ENCODE results near the gene FAM72D.
"Not testable (repeated sequence)": the region's sequence is repeated elsewhere in the genome, so short reads cannot be mapped to it uniquely, and the experiment has no call there.

FAM72D gene

DNA sequence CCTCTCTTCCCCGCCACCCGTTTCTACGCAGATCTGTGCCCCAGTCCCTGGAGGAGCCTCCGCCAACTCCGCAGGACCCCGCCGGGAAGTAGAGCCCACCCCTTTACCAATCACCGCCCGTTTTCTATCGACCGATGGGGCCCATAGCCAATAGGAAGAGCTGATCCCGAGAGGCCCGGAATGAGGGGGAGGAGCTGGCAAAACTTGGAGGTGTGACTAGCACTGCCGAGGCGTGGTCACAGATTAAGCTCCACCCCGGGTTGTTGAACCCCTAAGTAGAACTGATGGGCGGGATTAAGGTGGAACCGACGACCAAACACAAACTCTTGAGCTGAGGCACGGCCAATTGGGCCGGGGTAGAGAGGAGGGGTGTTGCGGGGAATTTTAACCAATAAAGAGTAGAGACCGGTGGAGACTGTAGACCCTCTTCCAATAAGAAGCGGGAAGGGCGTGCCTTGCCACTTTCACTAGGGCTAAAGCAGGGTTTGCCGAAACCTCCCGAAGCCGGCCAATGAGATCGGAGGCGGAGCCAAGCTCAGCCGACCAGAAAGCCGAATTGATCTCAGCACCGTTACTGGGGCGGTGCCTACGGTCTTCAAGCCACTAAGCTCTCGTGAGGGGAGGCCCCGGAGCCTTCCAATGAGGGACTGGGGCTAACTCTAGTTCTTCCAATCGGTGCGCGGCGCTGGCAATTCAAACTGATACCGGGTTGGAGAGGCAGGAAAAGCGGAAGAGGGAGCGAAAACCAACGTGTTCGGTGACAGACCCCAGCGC lies at the start of gene FAM72D, which contains the start of gene SRGAP2B:
Gene FAM72D, plus strand, starts transcription at position 691 of the 774 bp plus-strand sequence. CDS start 874 bp downstream, outside the sequence.
Gene SRGAP2B, minus strand, starts transcription at position 45 of the 774 bp plus-strand sequence. CDS start 2,427 bp downstream, outside the sequence.
- DNase-seq, result not testable (repeated sequence)

DNA sequence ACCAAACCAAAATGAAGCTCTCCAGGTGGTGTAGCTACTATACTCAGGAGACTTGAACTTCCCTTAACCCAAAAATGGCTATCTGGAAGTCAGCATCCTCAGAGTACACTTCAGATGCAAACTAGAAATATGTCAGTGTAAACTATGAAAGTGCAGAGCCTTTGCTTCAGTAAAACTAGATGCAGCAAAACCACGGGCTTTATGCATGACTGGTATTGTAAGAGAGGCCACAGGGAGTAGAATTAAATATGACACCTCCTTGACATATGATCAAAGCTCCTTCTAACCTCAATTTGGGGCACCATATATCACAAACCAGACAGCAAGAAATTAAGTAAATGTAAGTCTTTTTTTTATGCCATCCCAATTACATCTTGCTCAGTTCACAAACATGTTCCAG lies 48.2 kb upstream of the FAM72D start:
- DNase-seq, result not testable (repeated sequence)

DNA sequence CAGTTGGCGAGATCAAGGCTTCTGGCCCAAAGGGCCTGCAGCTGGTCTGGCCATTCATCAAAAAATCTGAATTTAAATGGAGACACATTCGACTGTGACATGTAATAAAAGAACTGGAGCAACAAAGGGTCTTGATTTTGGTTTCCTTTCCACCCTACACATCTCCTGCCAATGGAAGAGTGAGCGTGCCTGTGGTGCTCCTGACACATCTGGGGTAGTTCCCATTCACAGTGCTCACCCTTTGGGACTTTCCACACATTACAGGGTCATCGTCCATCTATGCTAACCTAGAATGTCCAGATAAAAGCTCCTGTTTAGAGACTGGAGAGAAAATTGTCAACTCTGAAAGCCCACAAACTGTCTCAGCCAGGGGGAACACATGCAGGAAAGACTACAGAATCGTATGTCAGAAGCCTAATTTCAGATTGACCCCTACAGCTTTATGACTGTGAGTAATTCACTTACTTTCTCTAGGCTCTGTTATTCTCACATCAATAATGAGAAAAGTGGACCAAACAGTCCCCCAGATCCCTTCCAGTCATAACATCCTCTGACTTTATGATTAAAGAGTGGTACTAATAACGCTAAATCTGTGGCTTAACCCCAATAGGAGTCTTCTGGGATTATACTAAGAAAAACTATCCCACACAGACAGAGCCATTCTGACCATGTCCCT lies 47.5 kb upstream of the FAM72D start:
- not testable (repeated sequence) for DNase-seq

DNA sequence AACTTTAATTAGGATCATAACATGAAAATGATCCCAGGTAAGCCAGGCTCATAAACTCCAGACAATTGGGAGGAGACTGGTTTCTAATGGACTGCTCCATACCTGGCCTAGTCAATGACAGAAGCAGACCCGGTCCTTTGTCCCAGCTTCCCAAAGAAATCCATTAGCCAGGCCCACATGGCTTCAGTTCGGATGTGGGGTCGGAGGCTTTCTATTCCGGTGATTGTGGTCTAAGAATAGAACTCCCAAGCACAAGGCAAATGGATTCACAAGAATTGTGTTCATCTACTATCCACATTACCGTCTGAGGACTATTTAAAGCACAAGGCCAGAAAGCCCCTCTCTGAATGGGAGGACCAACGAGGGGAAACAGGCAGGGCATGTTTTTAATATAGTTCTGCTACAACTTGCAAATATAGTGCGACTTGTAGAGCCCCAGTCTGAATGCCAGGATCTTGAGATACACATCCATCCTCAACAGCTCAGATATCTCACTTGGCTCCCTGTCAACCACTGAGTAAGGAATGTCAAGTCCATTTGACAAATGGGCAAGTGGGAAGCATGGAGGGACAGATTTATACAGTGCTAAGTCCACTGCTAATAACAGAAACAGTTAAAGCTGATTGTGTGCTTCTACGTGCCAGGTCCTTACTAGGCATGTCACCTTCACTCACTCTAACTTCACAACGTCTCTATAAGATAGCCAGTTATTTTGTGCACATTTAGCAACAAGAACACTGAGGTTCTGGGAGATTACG lies 43.6 kb upstream of the FAM72D start:
- not testable (repeated sequence) for DNase-seq

DNA sequence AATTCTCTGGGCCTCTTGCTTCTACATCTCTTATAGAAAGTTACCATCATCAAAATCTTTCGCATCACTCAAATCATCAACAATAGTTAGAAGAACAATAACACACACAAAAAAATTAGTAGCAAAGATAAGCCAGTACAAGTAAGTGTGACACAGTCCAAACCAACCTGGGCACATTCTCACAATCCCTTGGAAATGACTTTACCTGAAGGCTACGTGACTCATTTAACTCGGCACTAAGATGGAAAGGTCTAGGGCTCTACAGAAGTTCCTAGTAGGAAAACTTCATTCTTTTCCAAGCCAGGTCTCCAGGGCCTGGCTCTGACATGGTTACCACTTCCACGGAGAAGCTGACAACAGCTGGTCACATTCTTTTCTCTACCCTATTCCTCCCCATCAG lies 42.3 kb upstream of the FAM72D start:
- DNase-seq, result not testable (repeated sequence)

DNA sequence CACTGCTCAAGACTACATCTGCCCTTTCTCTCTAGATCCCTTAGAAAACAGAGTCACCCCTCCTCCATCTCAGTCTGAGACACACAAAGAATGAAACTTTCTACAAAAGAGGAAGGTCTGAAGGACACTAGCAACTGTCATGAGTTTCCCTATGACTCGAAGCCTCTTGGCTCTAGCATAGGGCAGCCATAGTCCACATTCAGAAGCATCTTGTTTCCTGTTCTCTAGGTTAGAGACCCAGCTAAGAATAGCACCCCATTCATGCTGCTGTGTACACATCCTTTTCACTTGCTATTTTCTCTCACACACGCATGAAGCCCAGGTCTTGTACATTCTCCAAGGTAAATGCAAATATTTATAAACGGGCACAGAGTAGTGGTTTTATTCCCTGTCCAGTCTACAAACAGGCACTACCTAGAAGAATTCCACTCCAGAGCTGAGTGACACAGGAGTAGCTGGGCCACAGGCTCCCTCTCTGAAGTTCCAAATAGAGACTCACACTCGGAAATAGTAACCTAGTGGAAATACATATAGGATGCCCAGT lies 40.5 kb upstream of the FAM72D start:
- not testable (repeated sequence) for DNase-seq

DNA sequence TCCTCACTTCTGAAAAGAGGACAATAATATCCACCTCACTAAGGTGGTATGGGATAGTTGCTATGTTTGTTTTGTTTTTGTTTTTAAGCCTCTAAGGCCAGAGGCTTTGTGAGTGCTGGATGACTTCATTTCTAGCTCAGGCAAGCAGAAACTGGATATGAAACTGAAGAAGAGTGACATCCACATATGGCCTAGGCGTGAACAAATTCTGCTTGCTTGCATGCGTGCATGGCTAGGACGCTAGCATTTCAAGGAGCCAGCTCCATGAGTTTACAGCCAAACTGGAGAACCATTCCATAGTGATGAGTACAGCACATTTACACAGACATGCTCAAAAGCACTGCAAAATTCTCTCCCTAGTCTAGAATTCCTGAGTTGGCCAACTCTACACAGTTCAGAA lies 37.6 kb upstream of the FAM72D start:
- not testable (repeated sequence) for DNase-seq

DNA sequence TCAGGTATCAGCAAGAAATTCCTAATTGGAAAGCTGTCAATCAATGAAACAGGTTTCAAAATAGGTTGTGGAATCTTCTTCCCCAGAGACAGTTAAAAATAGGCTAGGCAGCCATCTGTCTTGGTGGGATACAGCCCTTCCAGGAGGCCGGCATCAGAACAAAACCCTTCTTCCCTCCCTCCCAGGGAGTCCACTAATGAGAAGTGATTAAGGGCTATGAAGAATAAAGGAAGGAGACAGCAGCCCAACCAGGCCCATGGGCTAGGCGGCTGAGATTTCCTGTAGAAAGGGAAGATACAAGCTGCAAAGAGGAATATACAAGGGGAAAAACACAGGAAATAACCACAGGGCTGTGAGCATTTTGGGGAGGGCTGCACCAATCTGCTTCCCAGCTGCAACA lies 32.5 kb upstream of the FAM72D start:
- not testable (repeated sequence) for DNase-seq

DNA sequence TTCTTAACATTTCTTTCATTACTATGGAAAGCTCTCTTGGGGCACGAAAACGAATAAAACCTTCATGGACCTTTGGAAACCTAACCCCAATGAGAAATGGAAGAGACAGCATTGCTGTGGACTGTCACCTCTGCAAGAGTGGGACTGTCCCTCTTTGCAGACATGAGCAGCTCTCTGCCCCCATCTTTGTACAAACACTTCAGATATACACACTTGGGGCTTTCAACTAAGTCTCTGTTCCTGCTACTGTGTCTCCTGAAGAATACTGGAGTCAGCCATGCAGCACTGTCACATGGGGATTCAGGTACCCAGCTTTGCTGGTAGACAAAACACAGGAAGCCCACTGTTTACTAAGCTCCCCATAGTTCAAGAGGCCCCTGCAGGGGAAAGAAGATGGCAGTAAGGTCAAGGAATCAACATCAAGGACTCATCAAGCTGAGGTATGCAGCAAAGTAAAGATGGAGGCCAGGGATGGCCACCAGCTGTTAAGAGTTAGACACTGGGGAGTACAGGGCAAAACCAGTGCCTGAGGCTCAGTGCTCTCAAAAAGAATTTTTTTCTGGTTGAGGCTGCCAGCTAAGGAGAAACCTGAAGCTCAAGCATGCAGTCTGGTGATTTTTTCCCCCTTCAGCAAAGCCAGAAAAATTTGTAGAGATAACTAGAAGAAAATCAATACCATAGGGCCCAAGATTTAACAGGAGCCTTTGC lies 31.7 kb upstream of the FAM72D start:
- DNase-seq, result not testable (repeated sequence)

DNA sequence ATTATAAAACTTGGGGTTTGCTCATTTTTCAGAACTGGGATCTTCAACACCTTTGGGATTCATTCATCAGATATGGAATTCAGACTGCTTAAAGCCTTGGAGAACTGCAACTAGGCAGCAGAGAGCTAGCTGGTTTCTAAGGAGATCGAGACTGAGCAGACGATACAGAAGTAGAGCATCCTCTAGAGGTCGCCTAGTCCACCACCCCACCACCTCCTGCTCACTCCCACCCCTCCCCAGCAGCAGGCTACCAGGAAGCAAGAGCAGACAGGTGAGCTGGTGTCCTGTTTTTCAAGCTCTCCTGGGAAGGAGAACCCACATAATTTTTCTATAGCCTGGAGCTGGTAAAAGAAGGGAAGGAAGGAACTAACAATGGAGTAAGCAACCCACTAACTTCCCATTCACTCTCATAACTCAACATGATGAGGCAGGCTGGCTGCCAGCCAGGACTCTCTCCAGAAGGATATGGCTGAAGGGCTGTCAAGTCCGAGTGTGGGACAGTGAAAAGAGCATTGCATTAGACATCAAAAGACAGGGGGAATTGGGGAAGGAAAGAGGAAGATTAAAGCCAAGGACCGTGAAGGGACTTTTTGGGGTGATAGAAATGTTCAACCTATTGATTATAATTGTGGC lies 30.5 kb upstream of the FAM72D start:
- not testable (repeated sequence) for DNase-seq

DNA sequence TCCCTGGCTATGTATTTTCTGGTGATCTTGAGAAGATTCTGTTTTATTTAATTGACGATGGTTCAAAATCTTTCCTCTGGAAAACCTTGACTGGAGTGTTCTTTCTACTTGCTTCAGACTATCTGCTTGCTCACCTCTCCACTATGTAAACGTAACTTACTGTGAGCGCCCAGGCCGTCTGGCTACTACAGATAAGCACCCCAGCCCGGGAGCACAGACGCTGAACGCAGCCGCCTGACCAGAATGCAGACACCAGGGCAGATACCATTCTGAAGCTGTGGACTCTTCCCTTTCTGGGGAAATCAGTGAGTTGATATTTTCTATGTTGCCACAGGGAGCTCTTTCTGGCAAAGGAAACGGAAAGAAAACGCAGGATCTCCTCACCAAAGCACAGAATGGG lies 29.3 kb upstream of the FAM72D start:
- not testable (repeated sequence) for DNase-seq

DNA sequence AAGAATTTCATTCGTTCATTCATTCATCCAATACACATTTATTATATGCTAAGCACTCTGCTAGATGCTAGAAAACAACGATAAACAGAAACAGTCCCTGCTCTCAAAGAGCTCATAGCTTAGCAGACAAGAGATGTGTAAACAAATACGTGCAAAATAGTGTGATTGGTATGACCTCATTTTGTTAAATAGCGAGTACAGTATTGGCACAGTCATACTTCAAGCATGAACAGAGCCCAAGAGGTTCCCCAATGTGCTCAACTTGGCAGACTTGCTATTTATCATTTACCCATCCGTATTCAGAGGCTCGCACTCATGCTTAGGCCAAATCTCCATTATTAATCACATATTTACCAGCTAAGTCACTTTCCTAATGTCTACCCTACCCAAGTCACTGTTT lies 24.2 kb upstream of the FAM72D start:
- DNase-seq, result not testable (repeated sequence)

DNA sequence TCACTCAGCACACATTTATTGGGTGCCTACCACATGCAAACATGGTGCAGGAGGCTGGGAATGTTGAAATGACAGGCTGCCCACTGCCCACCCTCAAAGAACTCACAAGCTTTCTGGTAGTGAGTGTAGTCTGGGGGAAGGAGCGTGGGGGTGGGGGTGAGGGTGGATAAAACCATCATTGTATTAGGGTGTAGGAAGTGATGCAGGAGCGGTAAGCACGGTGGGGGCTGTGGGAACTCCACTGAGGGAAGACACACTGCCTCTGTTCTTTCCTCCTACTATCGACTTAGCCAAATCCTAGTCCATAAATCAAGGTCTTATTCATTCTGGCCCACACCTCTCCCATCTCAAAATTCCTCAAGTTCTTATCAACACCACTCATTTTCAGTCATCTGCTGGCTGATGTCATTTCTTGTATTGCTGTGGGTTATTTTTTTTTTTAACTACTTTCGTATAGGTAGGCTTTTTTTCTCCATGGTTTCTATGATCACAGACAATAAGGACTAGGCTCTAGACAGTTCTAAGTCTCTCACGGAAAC lies 21.7 kb upstream of the FAM72D start:
- not testable (repeated sequence) for DNase-seq

DNA sequence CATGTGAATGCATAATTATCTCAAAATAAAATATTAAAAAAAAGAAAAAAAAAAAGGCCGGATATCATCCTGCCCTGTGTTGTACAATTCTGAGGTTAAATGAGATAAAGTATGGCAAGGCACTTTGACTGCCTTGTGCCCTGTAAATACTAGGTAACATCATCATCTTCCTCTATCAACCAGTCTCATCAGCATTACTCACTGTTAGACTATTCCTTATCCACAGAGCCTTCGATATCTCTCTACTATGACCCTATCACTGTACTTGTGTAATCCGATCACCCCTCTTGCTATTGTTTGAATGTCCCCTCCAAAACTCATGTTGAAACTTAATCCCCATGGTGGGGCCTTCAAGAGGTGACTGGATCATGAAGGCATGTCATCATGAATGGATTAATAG lies 18.9 kb upstream of the FAM72D start:
- DNase-seq, result not testable (repeated sequence)

DNA sequence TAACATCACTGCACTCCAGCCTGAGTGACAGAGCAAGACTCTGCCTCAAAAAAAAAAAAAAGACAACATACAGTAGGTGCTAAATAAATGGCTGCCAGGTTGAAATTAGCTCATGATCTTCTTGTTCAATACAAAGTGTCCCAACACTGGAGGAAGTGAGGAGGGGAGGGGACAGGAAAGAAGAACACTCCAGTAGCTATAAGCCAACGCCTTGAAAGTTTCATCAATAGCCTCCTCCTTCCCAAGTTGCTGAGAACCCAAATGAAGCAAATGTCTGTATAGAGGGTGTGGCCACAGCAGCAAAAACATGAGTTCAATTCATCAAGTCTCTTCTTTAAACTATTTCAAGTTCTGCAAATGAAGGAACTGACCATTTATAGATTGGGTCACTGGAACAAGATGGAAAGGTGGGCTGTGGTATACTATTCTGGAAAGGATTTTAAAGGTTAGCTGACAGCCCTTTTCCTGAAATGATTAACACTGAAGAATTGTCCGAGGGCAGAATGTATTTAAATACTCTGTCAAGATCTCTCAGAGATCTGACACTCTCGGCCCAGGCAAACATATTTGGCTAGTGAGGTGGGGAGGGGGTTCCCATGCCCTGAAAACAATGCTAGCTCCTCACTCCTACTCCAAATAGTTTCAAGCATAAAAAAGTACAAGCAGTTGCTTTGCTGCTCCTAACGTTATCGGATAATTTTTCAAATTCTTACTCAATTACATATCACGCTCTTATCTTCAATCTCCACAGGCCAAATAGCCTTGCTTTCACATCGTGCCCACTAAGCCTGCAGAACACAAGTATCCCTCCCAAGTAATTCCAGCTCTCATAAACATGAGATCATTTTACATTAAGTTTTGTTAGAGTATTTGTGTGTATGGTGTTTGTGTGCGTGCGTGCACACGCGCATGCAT lies 17.6 kb upstream of the FAM72D start:
- not testable (repeated sequence) for DNase-seq

DNA sequence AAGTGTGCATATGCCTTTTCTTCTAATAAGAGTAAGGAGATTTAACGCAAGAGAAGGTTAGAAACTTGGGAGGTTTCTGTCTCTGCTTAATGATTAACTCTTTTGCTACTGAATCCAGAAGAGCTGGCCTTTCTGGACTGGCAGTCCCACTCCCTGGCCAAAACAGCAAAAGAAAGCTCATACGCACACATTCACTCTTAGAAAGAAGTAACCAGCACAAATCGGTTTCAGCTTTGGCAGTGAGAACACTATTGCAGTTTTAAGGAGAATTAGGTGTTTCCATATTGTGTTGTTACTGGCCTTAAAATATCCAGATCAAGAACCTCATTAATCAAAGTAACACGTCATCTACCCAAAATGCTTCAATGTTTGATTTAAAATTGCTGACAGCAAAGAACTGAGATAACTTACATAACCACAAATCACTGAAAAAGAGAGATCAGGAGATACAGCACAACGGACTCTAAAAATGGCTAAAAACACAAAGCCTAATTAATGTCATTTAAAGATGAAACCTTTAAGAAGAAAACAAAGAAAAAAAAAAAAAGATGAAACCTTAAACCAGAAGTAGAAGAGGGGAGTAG lies 16.9 kb upstream of the FAM72D start:
- DNase-seq, result not testable (repeated sequence)

DNA sequence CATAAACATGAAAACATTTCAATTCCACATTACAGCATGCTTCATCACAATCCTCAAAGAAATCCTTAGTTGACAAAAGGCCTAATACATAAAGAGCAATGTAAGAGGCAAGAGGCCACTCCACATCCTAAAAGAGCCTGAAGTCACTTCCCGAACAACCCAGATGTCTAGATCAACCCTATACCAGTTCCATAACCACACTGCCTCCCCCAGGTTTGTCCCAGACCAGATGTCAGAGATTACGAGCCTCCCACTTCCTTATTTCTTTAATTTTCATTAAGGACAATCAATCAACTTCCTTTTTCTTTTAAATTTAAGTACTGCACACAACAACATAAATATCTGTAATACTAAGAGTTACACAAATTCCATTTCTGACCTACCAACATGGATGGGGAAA lies 16.0 kb upstream of the FAM72D start:
- not testable (repeated sequence) for DNase-seq

DNA sequence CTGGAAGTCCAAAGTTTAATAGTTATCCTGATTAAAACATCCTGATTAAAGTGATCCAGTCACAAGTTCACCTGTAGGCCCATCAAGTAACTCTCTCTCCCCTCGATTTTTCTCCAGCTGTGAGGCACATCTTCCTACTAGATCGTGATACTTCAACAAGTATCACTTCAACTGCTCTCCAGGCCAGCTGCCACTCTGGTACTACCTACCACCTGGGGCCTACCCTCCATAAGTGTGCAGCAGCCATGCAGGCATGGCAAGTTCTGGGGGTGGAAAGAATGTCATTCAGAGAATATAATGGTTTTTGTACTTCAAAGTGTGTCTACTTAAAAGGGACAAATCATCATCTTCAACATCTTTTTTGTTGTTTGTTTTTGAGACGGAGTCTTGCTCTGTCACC lies 15.6 kb upstream of the FAM72D start:
- DNase-seq, result not testable (repeated sequence)

DNA sequence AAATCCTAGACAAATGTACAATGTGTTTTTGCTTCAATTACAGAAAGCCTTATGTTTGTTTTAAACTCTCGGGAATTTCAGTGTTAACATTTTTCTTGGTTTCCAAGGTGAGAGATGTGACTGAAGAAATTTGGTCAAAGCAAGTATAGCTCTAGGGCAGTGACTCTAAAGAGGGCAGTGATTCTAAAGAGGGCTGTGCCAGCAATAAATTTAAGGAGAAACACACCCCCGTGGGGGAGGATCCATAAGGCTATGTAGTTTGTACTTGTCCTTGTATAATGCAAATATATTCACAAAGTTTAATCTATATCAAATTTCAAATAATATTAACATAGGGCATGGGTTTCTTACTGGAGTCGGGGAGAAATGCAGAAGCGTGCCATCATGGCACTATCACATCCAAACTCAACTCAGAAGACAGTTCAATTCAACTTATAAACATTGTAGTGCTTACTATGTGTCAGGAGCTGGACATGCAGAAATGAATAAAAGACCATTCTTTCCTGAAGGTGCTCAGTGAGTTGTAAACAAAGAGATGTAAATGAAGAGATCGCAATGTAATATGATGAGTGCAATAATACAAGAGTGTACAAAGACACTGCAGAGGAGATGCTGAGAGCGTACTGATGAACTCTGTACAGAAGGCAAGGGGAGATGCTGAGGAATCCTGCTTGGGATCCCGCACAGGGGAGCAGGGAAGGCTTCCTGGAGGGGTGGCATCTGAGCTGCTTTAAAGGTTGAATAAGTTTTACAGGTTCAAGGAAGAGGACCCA lies 13.1 kb upstream of the FAM72D start:
- not testable (repeated sequence) for DNase-seq

Measured in NCI-H1694 (cell line).